HG03066 (cell line): ENCODE results near the gene CCDC192.
A peak's percentile ranks its signal among the peaks of the same experiment; 100 is the strongest.
"Not testable (repeated sequence)": the region's sequence is repeated elsewhere in the genome, so short reads cannot be mapped to it uniquely, and the experiment has no call there.

Experiments
- ATAC-seq: cut with Tn5 transposase; IDR thresholded peaks from one replicate; pipeline ENCODE4 v1.9.1; 2021; ENCODE audit warnings: low read depth; ENCODE audit not compliant: unreplicated experiment

The CCDC192 gene

DNA sequence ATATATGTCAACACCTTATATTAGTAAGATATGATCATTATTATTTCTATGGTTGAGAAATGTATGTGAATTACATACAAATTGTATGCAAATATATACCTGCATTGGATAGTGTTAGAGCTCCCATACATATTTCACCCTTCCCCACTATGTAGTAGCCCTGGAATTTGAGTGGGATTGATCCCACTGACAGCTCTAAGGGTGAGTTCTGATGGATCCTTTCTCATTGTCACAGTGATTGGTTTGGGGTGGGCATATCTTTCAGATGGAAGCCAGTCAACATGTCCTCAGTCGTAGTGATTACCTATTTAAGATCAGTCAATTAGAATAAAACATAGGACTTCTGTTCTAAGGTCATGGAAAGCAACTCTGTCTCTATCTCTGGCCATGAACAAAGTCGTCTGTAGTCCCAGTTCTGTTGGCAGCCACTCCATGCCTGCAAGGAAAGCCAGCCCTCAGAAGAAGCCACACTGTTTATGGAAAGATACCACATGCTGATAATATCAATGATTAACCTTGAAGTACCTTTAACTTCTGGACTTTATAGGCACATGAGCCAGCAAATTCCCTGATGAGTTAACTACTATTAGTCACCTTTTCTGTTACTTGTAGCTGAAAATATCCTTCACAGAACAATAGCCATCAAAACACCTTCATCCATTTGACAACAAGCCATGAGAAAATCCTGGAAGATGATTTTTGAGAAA, 5.1 kb upstream of the CCDC192 start:
- ATAC-seq = no peak

DNA sequence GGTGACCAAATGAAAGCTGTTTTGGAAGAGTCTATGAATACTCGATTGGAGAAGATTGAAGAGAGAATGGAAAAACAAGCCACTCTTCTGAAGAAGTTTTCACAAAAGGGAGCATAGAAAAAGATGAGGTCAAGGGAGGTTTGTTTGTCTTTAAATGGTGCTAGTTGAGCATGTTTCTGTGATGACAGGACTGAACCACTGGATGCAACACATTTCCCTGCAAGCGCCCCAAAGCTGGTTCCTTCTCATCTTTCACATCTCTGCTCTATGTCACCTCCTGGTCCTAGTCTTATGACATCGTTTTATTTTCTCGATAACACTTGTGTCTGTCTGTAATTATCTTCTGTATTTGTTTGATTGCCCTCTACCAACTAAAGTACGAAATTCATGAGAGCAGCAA, 3.8 kb upstream of the CCDC192 start:
- ATAC-seq = no peak

DNA sequence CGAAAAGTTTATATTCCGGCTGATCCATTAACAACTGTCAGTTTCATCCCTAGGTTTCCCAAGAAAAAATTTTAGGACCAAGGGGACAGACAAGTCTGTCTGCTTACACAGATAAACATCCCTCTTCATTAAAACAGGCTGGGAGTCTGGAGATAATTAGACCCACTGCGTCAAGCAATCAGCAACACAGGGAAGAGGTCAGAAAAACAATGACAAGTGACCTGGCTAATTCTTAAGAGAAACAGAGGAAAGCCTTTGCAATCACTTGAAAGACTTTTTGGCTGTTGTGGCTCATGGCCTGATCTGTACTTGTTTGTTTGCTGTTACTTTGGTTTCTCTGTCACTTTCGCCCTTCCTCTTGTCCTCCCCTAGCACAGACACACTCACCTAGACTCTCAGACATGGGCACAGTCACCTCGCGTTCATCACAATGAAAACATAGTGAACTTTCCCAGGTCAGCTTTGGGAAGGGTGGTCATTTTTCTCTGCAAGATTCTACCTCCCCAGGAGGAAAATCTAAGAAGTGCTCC, 2.9 kb upstream of the CCDC192 start:
- ATAC-seq = no peak

DNA sequence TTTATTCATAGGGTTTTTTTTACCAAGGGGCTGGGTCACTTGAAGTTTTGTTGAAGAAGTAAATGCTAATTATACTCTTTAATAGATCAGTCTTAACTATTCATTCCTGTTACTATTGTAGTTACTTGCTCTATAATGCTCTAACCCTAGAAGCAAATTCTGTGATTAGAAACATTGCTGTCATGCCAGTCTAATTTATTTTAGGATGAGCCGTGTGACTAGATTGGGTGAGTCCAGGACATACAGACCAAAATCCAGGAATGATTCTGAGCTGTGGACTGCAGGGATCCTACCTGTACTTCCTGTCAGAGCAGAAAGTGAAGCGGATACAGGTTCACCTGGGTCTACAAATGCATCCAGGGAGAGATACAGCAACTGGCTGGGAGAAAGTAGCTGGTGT, 757 bp upstream of the CCDC192 start:
- no peak for ATAC-seq

DNA sequence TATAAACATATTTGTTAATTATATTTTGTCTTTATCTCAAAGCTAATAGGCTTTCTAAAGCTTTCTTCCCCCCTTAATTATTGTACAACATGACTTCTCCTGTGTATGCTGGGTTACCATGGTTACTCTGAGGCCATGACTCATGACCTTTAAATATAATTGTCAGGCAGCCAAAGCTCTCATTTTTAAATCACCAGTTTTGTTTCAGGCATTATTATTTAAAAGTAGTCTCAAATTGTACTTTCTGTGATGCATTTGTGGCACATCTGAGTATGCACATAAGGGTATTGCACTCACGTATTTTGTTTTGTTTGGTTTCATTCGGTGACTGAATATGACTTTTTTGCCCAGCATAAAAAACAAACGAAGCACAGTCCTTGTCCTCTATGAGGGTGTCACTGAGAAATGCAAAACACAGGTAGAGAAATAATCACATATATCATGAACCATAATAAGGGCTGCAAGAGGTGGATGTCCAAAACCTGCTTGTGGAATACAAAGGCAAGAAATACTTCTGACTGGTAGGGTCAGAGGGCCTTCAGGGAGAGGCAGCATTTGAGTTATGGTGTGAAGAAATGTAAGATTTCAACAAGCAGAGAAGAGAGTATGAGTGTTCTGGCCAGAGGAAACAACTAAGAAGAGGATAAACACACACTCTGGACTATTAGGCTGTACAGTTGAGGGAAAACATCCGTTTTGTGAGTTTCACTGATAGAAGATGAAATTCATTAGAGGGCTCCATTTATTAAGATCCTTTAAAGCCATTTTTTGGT, 2.1 kb downstream of the CCDC192 start:
- ATAC-seq = no peak

DNA sequence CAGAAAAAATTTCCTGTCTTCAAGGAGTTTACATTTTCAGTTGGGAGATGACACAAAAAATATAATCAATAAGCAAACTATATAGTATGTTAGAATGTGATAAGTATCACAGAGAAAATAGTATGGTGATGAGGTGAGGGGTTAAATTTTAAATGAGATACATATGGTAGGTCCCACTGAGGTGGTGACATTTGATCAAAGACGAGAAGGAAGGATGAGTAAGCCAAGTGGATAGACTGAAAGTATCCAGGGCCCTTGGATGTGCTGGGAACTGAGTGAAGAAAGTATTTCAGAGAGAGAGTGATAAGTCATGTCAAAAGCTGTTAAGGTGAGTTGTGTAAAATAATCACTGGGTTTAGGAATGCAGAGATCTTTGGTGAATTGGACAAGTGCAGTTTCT, 3.5 kb downstream of the CCDC192 start:
- no peak for ATAC-seq

DNA sequence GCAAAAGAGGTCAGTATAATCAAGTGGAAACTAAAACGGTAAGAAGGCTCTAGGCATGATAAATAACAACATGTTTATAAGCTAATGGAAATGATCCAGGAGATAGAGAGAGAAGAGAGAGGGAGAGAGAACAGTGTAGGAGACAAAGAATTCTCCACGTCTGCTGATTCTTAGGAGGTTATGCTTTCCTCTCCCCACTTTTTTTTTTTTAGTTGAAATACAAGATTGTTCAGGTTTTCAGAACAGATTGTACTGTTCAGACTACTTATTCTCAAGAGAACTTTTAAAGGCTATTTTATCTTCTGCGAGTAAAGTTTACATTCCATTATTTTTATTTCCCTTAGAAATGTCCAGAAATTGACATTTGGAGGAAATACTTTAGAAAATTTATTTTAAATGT, 4.0 kb downstream of the CCDC192 start:
- ATAC-seq = no peak

DNA sequence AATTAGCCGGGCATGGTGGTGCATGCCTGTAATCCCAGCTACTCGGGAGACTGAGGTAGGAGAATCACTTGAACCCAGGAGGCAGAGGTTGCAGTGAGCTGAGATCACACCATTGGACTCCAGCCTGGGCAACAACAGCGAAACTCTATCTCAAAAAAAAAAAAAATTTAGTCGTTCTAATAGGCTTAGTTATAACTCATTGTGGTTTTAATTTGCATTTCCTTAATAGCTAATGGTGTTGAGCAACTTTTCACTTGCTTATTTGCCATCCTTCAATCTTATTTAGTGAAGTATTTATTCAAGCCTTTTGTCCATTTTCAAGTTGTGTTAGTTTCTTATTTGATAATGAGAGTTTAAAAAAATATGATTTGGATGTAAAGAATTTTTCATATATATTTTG, 9.9 kb downstream of the CCDC192 start:
- ATAC-seq = not testable (repeated sequence)

DNA sequence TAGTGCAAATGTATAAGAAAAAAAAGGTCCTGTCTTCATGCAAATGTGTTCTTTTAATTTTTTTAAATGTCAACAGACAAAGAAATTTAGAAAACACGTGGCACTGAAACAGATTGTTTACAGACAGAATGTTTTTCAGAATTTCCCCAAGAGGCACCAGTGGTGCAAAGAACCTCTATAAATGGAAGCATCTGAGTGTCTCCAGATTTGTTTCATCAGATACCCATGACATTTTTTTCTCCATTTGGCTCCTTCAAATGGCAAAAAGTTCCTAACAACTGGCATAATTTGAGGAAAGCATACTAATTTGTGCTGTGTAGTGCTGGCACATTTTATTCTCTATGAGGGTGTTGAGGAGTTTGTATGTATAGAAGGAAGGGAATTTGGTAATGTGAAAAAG, 15.0 kb downstream of the CCDC192 start:
- ATAC-seq = no peak

DNA sequence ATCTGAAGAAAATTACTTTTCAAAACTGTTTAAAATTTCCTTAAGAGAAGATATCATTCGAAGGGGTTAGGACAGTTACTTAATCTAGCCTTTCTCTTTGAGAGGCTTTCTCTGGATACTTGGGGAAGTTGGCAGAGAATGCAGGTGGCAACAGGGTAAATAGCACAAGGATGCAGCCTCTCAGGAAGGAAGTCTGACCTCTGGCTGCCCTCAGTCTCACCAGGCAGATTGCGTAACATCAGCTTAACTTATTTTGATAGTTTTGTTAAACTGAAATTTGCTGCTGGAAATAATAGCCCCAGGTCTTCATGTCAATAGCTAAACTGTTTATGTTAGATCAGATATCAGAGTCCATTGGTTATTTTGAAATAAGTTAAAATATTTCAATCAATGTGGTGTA, 20.4 kb downstream of the CCDC192 start:
- no peak for ATAC-seq

DNA sequence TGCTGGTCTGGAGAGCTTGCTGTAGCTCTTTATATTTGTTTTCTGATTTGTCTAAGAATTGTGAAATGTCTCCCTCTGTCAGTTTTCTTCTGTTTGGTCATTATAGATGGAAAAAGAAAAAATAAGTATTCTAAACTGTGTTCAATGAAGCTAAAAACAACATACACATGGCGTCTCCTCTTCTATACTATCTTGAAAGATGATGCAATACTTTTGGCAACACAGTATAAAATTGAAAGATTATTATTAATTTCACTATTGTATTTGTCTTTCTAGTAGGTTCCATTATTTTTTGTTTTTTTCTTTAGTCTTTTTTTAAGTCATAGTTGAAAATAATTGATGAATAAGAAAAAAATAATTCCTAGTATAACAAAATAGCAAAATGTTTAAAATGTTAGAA, 22.5 kb downstream of the CCDC192 start:
- no peak for ATAC-seq

DNA sequence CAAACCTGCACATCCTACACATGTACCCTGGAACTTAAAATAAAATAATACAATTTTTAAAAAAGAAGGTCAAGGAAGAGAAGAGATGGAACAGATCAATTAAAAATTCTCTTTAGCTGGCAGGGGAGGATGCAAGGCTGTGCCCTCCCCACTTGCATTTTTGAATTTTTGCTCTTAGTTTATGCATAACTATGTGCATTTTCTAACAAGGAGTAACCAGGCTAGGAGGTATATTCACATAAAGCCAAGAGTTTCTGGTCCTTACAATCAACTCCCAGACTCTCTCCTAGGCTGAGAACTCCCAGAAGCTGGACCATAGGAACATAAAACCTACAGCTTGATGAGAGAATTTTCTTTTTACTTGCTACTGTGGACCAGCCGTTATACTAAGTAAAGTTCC, 29.8 kb downstream of the CCDC192 start:
- ATAC-seq = no peak

DNA sequence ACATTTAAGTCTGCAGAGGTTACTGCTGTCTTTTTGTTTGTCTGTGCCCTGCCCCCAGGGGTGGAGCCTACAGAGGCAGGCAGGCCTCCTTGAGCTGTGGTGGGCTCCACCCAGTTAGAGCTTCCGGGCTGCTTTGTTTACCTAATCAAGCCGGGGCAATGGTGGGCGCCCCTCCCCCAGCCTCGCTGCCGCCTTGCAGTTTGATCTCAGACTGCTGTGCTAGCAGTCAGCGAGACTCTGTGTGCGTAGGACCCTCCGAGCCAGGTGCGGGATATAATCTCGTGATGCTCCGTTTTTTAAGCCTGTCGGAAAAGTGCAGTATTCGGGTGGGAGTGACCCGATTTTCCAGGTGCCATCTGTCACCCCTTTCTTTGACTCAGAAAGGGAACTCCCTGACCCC, 36.2 kb downstream of the CCDC192 start:
- ATAC-seq = not testable (repeated sequence)

DNA sequence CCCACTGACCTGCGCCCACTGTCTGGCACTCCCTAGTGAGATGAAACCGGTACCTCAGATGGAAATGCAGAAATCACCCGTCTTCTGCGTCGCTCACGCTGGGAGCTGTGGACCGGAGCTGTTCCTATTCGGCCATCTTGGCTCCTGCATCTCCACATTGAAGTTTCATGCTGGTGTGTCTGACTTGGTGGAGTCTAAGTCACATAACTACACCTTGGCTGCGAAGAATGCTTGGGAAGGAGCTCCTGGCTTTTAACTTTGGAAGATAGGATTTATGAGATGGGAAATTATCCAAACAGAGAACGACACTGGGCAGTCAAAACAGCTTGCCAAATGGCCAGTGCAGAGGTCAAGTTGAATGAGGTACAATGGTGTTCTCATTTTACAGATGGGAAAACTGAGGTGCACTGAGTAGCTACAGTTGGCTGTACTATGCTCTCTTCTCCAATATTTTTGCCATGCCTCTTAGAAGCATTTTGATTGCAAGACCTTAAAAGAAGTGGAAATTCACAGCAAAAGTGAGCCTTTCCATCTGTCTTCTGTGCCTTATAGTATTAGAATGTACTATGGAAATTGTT, 36.7 kb downstream of the CCDC192 start:
- ATAC-seq = no peak

DNA sequence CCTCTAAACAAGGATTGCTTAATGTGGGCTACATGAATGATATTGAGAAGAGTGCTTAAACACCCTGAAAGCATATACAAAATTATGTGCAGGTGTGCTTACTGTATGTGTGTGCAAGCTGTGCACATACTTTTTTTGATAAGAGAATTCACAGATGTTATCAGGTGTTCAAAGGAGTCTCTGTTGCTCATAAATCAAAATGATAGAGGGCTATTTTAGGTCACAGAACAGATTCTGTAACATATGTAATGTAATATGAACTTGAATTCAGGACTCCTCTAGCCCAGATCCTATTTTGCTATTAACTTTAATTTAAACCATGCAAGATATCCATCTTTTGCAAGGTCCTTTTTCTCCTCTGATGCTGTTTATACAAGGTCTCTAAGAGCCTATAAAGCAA, 38.2 kb downstream of the CCDC192 start:
- no peak for ATAC-seq

DNA sequence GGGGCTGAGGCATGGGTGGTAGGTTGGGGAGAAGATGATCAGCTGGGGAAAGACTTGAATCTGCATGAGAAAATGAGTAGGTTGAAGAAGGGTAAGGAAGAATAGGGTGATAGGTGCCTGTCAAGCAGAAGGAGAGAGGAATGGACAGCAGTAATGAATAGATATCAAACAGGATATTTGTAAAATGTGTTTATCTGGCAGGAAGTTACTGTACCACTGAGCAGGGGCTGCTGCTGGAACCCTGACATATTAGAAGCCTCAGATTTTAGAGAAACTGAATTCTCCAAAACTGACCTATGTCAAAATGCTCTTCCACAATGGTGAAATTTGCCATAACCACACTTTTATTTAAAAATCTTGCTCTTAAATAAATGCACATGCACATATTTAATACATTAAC, 41.0 kb downstream of the CCDC192 start:
- ATAC-seq = no peak

DNA sequence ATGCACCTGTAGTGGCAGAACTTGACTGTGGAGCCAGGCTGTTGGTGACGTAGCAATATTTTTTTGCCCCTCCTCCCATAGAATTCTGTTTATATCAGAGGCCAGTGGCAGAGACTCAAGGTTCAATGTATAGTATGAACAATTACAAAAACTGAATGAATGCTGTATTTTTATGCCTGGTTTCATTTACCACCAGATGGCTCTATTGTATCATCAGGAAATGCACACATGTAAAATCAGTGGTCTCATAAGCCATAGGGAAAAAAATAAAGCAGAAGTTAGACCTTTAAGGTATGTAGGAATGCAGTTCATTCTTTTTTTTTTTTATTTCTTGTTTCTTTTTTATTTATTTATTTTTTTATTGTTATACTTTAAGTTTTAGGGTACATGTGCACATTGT, 43.6 kb downstream of the CCDC192 start:
- no peak for ATAC-seq

DNA sequence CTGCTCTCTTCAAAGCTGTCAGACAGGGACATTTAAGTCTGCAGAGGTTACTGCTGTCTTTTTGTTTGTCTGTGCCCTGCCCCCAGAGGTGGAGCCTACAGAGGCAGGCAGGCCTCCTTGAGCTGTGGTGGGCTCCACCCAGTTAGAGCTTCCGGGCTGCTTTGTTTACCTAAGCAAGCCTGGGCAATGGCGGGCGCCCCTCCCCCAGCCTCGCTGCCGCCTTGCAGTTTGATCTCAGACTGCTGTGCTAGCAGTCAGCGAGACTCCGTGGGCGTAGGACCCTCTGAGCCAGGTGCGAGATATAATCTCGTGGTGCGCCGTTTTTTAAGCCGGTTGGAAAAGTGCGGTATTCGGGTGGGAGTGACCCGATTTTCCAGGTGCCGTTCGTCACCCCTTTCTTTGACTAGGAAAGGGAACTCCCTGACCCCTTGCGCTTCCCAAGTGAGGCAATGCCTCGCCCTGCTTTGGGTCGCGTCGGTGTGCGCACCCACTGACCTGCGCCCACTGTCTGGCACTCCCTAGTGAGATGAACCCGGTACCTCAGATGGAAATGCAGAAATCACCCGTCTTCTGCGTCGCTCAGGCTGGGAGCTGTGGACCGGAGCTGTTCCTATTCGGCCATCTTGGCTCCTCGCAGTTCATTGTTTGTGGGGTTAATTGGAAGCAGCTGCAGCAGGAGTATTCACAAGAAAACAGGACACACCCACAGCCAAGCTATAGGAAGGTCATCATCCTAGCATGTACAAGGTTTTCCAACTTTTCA, 49.5 kb downstream of the CCDC192 start:
- not testable (repeated sequence) for ATAC-seq

DNA sequence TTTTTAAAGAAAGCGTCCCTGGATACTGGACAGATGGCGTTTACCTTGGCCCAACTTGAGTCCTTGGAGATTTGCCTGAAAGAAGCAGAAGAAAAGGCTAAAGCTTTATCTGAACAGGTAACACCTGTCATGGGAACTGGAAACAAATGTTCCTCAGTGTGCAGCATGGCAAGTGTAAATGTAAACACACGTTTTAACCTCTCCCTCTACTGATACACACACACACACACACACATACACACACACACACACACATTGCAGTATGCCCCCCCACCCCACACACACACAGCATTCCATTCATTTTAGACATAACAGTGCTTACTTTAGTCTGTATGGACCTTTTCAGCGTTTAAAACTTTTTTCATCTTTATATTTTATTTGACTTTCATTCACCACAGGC, 51.1 kb downstream of the CCDC192 start:
- ATAC-seq = no peak

DNA sequence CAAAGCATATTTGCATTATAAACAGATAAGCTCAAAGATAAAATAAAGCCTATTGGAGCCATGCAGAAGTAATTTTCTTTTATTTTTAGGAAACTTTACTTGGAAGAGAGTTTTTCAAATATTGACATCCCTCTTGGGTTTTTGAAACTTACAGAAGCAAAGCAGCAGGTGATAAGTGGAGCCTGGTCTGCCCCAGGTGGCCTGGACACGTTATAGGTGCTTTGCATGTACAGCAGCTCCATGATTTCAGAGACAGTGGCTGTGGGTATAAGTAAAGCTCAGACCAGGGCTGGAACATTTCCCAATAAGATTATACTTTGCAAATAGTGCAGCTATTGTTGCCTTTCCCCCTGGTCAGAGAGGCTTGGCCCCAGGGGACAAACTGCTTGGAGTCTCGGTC, 51.5 kb downstream of the CCDC192 start:
- no peak for ATAC-seq

DNA sequence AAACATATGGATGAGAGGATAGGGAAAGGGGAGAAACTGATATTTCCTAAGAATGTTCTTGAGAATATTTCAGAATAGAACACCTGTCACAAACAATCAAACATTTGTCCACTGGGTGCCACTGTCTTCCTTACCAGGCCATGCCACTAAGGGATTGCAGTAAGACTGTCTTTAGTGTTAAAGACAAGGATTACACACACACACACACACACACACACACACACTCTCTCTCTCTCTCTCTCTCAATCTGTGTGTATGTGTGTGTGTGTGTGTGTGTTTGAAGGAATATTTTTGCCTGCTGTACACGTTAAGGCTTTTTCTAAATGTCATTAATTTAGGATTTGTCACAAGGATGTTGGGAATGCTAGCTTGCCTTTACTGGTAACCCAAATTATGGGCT, 54.4 kb downstream of the CCDC192 start:
- ATAC-seq = peak; percentile 64
